ENCODE data around the gene CACHD1.

The CACHD1 gene

GRCh38 chr1:64474133-64474532, 4.2 kb downstream of the CACHD1 start:
- DNase-seq = no peak

- no peak for DNase-seq
Observed at GRCh38 chr1:64474665-64475439, 4.9 kb downstream of the CACHD1 start.

GRCh38 chr1:64476251-64476952, 6.5 kb downstream of the CACHD1 start:
- no peak for DNase-seq

GRCh38 chr1:64478594-64479470, 8.9 kb downstream of the CACHD1 start:
- no peak for DNase-seq

GRCh38 chr1:64479874-64480273, 9.9 kb downstream of the CACHD1 start:
- DNase-seq = no peak

- DNase-seq = no peak
Observed at GRCh38 chr1:64480999-64481772, 11.3 kb downstream of the CACHD1 start.

GRCh38 chr1:64482128-64482527, 12.2 kb downstream of the CACHD1 start:
- DNase-seq = no peak

GRCh38 chr1:64482720-64483119, 12.8 kb downstream of the CACHD1 start:
- DNase-seq = no peak

GRCh38 chr1:64483731-64484414, 13.9 kb downstream of the CACHD1 start:
- DNase-seq = no peak

- DNase-seq = no peak
Observed at GRCh38 chr1:64484651-64485050, 14.7 kb downstream of the CACHD1 start.

GRCh38 chr1:64486193-64486592, 16.3 kb downstream of the CACHD1 start:
- no peak for DNase-seq

GRCh38 chr1:64487061-64487460, 17.1 kb downstream of the CACHD1 start:
- DNase-seq = no peak

- no peak for DNase-seq
Observed at GRCh38 chr1:64488862-64489261, 18.9 kb downstream of the CACHD1 start.

- no peak for DNase-seq
Observed at GRCh38 chr1:64489707-64490106, 19.8 kb downstream of the CACHD1 start.

- DNase-seq = no peak
Observed at GRCh38 chr1:64490213-64490818, 20.4 kb downstream of the CACHD1 start.

- DNase-seq = no peak
Observed at GRCh38 chr1:64492424-64492823, 22.5 kb downstream of the CACHD1 start.

- DNase-seq = no peak
Observed at GRCh38 chr1:64493831-64494230, 23.9 kb downstream of the CACHD1 start.

GRCh38 chr1:64494659-64495058, 24.7 kb downstream of the CACHD1 start:
- no peak for DNase-seq

GRCh38 chr1:64495878-64496277, 25.9 kb downstream of the CACHD1 start:
- no peak for DNase-seq

GRCh38 chr1:64496606-64497005, 26.7 kb downstream of the CACHD1 start:
- DNase-seq = no peak

- DNase-seq = no peak
Observed at GRCh38 chr1:64497088-64497883, 27.4 kb downstream of the CACHD1 start.

Data from SIG-M5 (cell line).